DND-41 (cell line): ENCODE data around the gene TMPRSS6.

Source experiments
- ATAC-seq: fragments of 200-7000 bp; cut with Tn5 transposase; 3 replicates; pipeline ENCODE4 v1.9.1; 2021; ENCODE audit warnings: low read depth; ENCODE audit not compliant: insufficient read depth
- DNase-seq: peaks from one replicate; pipeline ENCODE4 v3.0.0-alpha.2; 2020
- H2AFZ ChIP-seq: 2 replicates; pipeline ENCODE4 v1.6.0; 2012; ENCODE audit warnings: low read depth, low read length
- H3K27ac ChIP-seq: 2 replicates; pipeline ENCODE4 v1.5.1; 2012; ENCODE audit warnings: low read length, inconsistent platforms
- H3K27me3 ChIP-seq: fragments of 200-600 bp; sonication (generic); 2 replicates; pipeline ENCODE4 v1.6.0; 2012; ENCODE audit warnings: low read length, mild to moderate bottlenecking, inconsistent platforms; ENCODE audit not compliant: insufficient read depth, poor library complexity
- H3K36me3 ChIP-seq: 2 replicates; pipeline ENCODE4 v1.5.1; 2012; ENCODE audit warnings: low read length, inconsistent platforms; ENCODE audit not compliant: insufficient read depth
- H3K4me1 ChIP-seq: 2 replicates; pipeline ENCODE4 v1.5.1; 2012; ENCODE audit warnings: mild to moderate bottlenecking, low read length; ENCODE audit not compliant: insufficient read depth
- H3K4me2 ChIP-seq: 2 replicates; pipeline ENCODE4 v1.6.0; 2012; ENCODE audit warnings: mild to moderate bottlenecking, moderate library complexity, low read length, inconsistent platforms; ENCODE audit not compliant: insufficient read depth
- H3K4me3 ChIP-seq, 2 experiments: fragments of 200-600 bp in 1 of 2; shearing (Covaris generic) in 1 of 2; 2 replicates each; pipeline ENCODE4 v1.5.1; 2012 to 2016; ENCODE audit warnings: inconsistent platforms in 2 of 2, low read length in 2 of 2, mild to moderate bottlenecking in 2 of 2, low read depth in 1 of 2, moderate library complexity in 1 of 2
- H3K79me2 ChIP-seq: 2 replicates; pipeline ENCODE4 v1.6.0; 2012; ENCODE audit warnings: low read length, inconsistent platforms; ENCODE audit not compliant: insufficient read depth
- H3K9ac ChIP-seq: 2 replicates; pipeline ENCODE4 v1.6.0; 2012; ENCODE audit warnings: low read depth, mild to moderate bottlenecking, inconsistent platforms, low read length, moderate library complexity
- H3K9me3 ChIP-seq: 2 replicates; pipeline ENCODE4 v1.5.1; 2012; ENCODE audit warnings: low read length, moderate library complexity, mild to moderate bottlenecking, inconsistent platforms; ENCODE audit not compliant: insufficient read depth, severe bottlenecking
- H4K20me1 ChIP-seq: 2 replicates; pipeline ENCODE4 v1.6.0; 2012; ENCODE audit warnings: low read length; ENCODE audit not compliant: insufficient read depth
- EZH2 ChIP-seq: IDR thresholded peaks from 3 replicates; pipeline ENCODE4 v1.6.1; 2012; ENCODE audit warnings: borderline replicate concordance, low read depth, mild to moderate bottlenecking, moderate library complexity, low read length, inconsistent platforms; ENCODE audit not compliant: severe bottlenecking
- TF ChIP-seq, protein P1 (sequence below): IDR thresholded peaks from 2 replicates; pipeline ENCODE4 v1.5.1; 2012; ENCODE audit warnings: borderline replicate concordance, low read length, moderate library complexity, mild to moderate bottlenecking; ENCODE audit not compliant: poor library complexity, severe bottlenecking; ENCODE audit errors: extremely low read depth

Gene TMPRSS6

DNA sequence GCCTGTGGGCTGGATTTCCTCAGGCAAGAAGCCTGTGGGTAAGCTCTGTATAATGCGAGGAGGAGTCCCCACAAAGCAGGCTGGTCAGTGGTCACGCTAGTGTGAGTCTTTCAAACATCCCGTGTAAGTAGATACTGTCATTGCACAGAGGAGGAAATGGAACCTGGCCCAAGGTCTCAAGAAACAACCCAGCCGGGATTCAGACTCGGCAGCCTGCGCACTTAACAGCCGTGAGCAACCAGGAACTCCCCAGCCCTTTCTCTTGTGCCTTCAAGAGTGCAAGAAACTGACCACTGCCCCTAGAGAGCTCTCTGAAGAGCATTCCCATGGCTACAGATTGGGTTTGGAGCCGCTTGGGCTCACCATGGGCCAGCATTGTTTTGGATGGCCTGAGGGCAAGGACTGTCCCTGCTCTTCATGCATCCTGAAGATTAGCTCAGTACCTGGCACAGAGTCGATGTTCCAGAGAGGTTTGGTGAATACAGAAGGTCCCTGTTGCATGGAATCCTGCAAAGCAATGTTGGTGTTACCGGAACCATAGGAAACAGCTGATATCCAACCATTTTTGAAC lies 83.9 kb downstream of the TMPRSS6 start:
- Histone ChIP-seq H3K9ac (no peak overlapping the region), H3K4me1 (no peaks in the 10 kb centered on the region), H3K4me2 (no peak overlapping the region), H2AFZ (no peak overlapping the region), H3K27me3 (peaks cover 7% of the 10 kb centered on the region), H3K9me3 (no peaks in the 10 kb centered on the region), H3K27ac (no peak overlapping the region), H3K79me2 (no peaks in the 10 kb centered on the region), H4K20me1 (no peaks in the 10 kb centered on the region; the same call in 1 of the 2 replicates), H3K4me3 (no peak overlapping the region), H3K36me3 (no peaks in the 10 kb centered on the region)
- ATAC-seq (no peak), DNase-seq (no peak)
- TF ChIP-seq, protein P1, sequence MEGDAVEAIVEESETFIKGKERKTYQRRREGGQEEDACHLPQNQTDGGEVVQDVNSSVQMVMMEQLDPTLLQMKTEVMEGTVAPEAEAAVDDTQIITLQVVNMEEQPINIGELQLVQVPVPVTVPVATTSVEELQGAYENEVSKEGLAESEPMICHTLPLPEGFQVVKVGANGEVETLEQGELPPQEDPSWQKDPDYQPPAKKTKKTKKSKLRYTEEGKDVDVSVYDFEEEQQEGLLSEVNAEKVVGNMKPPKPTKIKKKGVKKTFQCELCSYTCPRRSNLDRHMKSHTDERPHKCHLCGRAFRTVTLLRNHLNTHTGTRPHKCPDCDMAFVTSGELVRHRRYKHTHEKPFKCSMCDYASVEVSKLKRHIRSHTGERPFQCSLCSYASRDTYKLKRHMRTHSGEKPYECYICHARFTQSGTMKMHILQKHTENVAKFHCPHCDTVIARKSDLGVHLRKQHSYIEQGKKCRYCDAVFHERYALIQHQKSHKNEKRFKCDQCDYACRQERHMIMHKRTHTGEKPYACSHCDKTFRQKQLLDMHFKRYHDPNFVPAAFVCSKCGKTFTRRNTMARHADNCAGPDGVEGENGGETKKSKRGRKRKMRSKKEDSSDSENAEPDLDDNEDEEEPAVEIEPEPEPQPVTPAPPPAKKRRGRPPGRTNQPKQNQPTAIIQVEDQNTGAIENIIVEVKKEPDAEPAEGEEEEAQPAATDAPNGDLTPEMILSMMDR, result no peak
- no peak for TF ChIP-seq EZH2

DNA sequence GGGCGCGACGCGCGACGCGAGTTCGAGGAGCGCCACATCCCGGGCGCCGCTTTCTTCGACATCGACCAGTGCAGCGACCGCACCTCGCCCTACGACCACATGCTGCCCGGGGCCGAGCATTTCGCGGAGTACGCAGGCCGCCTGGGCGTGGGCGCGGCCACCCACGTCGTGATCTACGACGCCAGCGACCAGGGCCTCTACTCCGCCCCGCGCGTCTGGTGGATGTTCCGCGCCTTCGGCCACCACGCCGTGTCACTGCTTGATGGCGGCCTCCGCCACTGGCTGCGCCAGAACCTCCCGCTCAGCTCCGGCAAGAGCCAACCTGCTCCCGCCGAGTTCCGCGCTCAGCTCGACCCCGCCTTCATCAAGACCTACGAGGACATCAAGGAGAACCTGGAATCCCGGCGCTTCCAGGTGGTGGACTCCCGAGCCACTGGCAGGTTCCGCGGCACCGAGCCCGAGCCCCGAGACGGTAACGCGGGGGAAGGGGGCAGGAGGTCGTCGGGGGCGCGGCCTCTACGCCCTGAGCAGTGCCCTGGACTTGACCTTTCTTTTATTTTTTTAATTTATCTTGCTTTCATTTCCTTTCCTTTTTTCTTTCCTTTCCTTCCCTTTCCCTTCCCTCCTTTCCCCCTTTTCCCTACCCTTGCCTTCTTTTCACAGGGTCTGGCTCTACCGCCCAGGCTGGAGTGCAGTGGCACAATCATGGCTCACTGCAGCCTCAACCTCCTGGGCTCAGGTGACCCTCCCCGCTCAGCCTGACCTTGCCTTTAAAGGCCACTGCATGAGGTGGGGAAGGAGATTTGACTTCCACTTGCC lies 85.0 kb downstream of the TMPRSS6 start:
- TF ChIP-seq, protein P1, result no peak
- no peak for TF ChIP-seq EZH2
- Histone ChIP-seq H3K4me2 (no peak overlapping the region), H3K4me1 (no peaks in the 10 kb centered on the region), H3K27ac (no peak overlapping the region), H3K9me3 (no peaks in the 10 kb centered on the region), H4K20me1 (no peaks in the 10 kb centered on the region; the same call in 1 of the 2 replicates), H3K9ac (no peak overlapping the region), H3K27me3 (peaks cover 15% of the 10 kb centered on the region), H2AFZ (no peak overlapping the region), H3K4me3 (no peak overlapping the region), H3K79me2 (no peaks in the 10 kb centered on the region), H3K36me3 (no peaks in the 10 kb centered on the region)
- ATAC-seq (no peak), DNase-seq (no peak)

DNA sequence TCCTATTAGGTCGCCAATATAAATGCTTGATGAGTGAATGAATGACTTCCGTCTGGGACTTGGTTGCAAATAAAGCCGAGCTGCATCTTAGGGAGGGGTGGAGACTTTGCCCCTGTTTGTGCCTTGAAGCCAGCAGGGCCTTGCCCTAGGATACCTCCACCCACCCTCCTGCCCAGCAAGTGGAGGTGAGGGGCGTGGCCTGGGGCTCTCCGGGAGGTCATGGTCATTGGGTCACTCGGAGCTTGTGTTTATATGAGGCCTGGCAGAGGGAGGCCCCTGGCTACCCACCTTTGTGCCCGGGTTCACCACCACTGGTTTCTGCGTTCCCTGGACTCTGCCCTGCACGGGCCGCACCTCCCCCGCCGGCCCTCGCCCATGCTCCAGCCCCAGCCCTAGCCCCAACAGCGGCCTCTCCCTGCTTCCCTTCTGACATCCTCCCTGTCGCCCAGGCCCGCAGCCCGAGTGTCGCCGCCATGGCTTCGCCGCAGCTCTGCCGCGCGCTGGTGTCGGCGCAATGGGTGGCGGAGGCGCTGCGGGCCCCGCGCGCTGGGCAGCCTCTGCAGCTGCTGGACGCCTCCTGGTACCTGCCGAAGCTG lies 85.7 kb downstream of the TMPRSS6 start:
- Histone ChIP-seq H3K27ac (no peak overlapping the region), H3K27me3 (peaks cover 15% of the 10 kb centered on the region), H3K9me3 (no peaks in the 10 kb centered on the region), H2AFZ (no peak overlapping the region), H3K4me2 (no peak overlapping the region), H3K9ac (no peak overlapping the region), H3K79me2 (no peaks in the 10 kb centered on the region), H3K36me3 (no peaks in the 10 kb centered on the region), H3K4me3 (no peak overlapping the region), H4K20me1 (no peaks in the 10 kb centered on the region; the same call in 1 of the 2 replicates), H3K4me1 (no peaks in the 10 kb centered on the region)
- no peak for ATAC-seq
- no peak for DNase-seq
- TF ChIP-seq, protein P1, result no peak
- no peak for TF ChIP-seq EZH2
